PC-3 (cell line): ENCODE results near the gene PSMC5. TPM values are rescaled to one million over a fixed set of nuclear protein-coding genes. Genes with fewer than 3 reads are reported as not detected.

Experiments used
- ATAC-seq: fragments of 200-7000 bp; cut with Tn5 transposase; 2 replicates; pipeline ENCODE4 v1.9.1; 2020; ENCODE audit warnings: mild to moderate bottlenecking, moderate library complexity
- BruUV-seq: library from RNA; stranded (reverse); fragments of 400-500 nt; replicated peaks from 2 replicates; lab custom pipeline; 2021; lab: Mats Ljungman, UMichigan
- CTCF ChIA-PET: fragments of 300-600 bp; sonication (Branson Sonifier 250); formaldehyde crosslinking; loops from one replicate; lab custom pipeline; 2022; ENCODE audit warnings: antibody characterized with exemption; lab: Charles Lee
- POLR2A ChIA-PET: fragments of 300-600 bp; sonication (Branson Sonifier 250); formaldehyde crosslinking; loops from one replicate; lab custom pipeline; 2022; ENCODE audit warnings: antibody characterized with exemption; ENCODE audit not compliant: unreplicated experiment; lab: Charles Lee
- DNase-seq: peaks from one replicate; pipeline ENCODE4 v3.0.0-alpha.2; 2015
- H2AFZ ChIP-seq: fragments of 300-600 bp; sonication (generic); 2 replicates; pipeline ENCODE4 v1.6.0; 2016; ENCODE audit warnings: antibody characterized with exemption, low read length
- H3F3A ChIP-seq: fragments of 300-600 bp; sonication (generic); one replicate; pipeline ENCODE4 v1.6.0; 2017; ENCODE audit warnings: antibody characterized with exemption, low read length, control low read depth, mild to moderate bottlenecking; ENCODE audit not compliant: unreplicated experiment
- H3K27ac ChIP-seq: fragments of 300-600 bp; sonication (generic); 2 replicates; pipeline ENCODE4 v1.5.1; 2016; ENCODE audit warnings: mild to moderate bottlenecking, low read length
- H3K27me3 ChIP-seq: fragments of 300-600 bp; sonication (generic); 2 replicates; pipeline ENCODE4 v1.6.1; 2016; ENCODE audit warnings: low read length, mixed read lengths
- H3K36me3 ChIP-seq: fragments of 300-600 bp; sonication (generic); 2 replicates; pipeline ENCODE4 v1.6.1; 2016; ENCODE audit warnings: low read depth, mixed run types, low read length, mixed read lengths
- H3K4me1 ChIP-seq: fragments of 300-600 bp; sonication (generic); 2 replicates; pipeline ENCODE4 v1.5.1; 2016; ENCODE audit warnings: low read length; ENCODE audit not compliant: insufficient read depth
- H3K4me2 ChIP-seq: fragments of 300-600 bp; sonication (generic); 2 replicates; pipeline ENCODE4 v1.6.0; 2016; ENCODE audit warnings: low read length
- H3K4me3 ChIP-seq: fragments of 300-600 bp; sonication (generic); 2 replicates; pipeline ENCODE4 v1.5.1; 2016; ENCODE audit warnings: mild to moderate bottlenecking, low read length, mixed read lengths
- H3K79me2 ChIP-seq: fragments of 300-600 bp; sonication (generic); 2 replicates; pipeline ENCODE4 v1.6.1; 2017; ENCODE audit warnings: low read length, mixed read lengths
- H3K9ac ChIP-seq: fragments of 300-600 bp; sonication (generic); 2 replicates; pipeline ENCODE4 v1.6.0; 2016; ENCODE audit warnings: mild to moderate bottlenecking, low read length
- H3K9me2 ChIP-seq: fragments of 300-600 bp; sonication (generic); replicated peaks from 2 replicates; pipeline ENCODE4 v1.6.1; 2016; ENCODE audit warnings: mixed run types, low read length, mixed read lengths
- H3K9me3 ChIP-seq: fragments of 300-600 bp; sonication (generic); 2 replicates; pipeline ENCODE4 v1.6.1; 2016; ENCODE audit warnings: low read length, mixed read lengths
- H4K20me1 ChIP-seq: fragments of 300-600 bp; sonication (generic); 2 replicates; pipeline ENCODE4 v1.6.1; 2016; ENCODE audit warnings: low read length, mixed read lengths
- EZH2 ChIP-seq: fragments of 300-600 bp; sonication (generic); IDR thresholded peaks from one replicate; pipeline ENCODE4 v1.6.1; 2017; ENCODE audit warnings: antibody characterized with exemption, mild to moderate bottlenecking, low read length; ENCODE audit not compliant: unreplicated experiment
- EZH2phosphoT487 ChIP-seq: fragments of 300-600 bp; sonication (generic); IDR thresholded peaks from 2 replicates; pipeline ENCODE4 v1.6.1; 2018; ENCODE audit warnings: mild to moderate bottlenecking, antibody characterized with exemption, low read length, borderline replicate concordance
- intact Hi-C: fragments of 100-400 bp; cut with micrococcal nuclease; formaldehyde crosslinking; loops from 2 replicates; pipeline ENCODE4 v1.9.0; 2023
- total RNA-seq: library from RNA; depleted of rRNA; stranded (reverse); fragments of >200 nt; gene quantifications from 2 replicates; pipeline ENCODE4 v1.2.3, GENCODE V29; 2014
- TF ChIP-seq, protein P1 (sequence below): fragments of 300-600 bp; sonication (generic); conservative IDR thresholded peaks from 2 replicates; pipeline ENCODE4 v1.5.1; 2017; ENCODE audit warnings: antibody characterized with exemption, low read depth, mild to moderate bottlenecking, low read length

The PSMC5 gene
- total RNA-seq, 1 experiment from 2014 or later = 163 TPM

DNA sequence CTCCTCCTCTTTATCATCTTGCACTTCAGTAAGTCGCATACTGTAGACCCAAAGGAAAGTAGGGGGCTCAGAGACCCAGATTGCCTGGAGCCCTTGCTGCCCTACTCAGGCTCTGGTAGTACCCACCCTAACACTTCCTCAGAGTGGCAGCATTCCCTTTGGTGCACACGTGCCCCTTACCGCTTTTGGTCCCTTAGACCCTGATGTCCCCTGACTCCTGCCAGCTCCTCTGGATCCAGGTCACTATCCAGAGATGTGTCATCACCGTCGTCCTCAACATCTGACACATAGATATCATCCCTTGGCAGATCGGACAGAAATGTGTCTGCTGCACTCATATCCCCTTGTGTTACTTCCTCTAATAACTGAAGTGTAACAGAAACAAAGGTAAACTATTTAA is 5.4 kb upstream of the PSMC5 start:
- CTCF ChIA-PET = no interaction called here
- no peak overlapping the region for H2AFZ ChIP-seq
- no TSS peak for BruUV-seq
- no peak overlapping the region for H3K27ac ChIP-seq
- no peak for ATAC-seq
- H3K27me3 ChIP-seq = no peaks in the 10 kb centered on the region
- H3K9ac ChIP-seq = no peak overlapping the region
- H3K36me3 ChIP-seq = peaks cover 83% of the 10 kb centered on the region
- H3K79me2 ChIP-seq = peaks cover 39% of the 10 kb centered on the region
- no peaks in the 10 kb centered on the region for H3K9me2 ChIP-seq
- DNase-seq = no peak
- TF ChIP-seq, protein P1, sequence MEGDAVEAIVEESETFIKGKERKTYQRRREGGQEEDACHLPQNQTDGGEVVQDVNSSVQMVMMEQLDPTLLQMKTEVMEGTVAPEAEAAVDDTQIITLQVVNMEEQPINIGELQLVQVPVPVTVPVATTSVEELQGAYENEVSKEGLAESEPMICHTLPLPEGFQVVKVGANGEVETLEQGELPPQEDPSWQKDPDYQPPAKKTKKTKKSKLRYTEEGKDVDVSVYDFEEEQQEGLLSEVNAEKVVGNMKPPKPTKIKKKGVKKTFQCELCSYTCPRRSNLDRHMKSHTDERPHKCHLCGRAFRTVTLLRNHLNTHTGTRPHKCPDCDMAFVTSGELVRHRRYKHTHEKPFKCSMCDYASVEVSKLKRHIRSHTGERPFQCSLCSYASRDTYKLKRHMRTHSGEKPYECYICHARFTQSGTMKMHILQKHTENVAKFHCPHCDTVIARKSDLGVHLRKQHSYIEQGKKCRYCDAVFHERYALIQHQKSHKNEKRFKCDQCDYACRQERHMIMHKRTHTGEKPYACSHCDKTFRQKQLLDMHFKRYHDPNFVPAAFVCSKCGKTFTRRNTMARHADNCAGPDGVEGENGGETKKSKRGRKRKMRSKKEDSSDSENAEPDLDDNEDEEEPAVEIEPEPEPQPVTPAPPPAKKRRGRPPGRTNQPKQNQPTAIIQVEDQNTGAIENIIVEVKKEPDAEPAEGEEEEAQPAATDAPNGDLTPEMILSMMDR = no peak
- TF ChIP-seq EZH2phosphoT487 = no peak
- TF ChIP-seq EZH2 = no peak
- peaks cover 6% of the 10 kb centered on the region for H3F3A ChIP-seq
- 0 out of 2 replicates have a peak, but pooled peaks cover 16% of the 10 kb centered on the region for H4K20me1 ChIP-seq
- intact Hi-C loops = no loop called here
- H3K9me3 ChIP-seq = no peaks in the 10 kb centered on the region
- no peak overlapping the region for H3K4me2 ChIP-seq
- H3K4me1 ChIP-seq = peaks cover 9% of the 10 kb centered on the region
- H3K4me3 ChIP-seq = no peak overlapping the region
- POLR2A ChIA-PET = no interaction called here

DNA sequence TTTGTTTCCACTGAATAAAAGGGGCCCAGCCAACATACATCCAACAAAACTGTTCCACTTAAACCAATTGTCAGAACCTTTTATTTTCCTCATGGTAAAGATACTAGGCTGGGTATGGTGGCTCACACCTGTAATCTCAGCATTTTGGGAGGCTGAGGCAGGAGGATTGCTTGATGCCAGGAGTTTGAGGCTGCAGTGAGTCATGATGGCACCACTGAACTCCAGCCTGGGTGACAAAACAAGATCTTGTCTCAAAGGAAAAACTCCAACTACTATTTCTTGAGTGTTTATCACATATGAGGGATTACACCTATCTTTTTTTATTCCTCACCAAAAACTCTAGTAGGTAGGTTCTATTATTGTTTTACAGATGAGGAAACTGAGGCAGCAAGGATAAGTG is 4.7 kb upstream of the PSMC5 start:
- DNase-seq (no peak), ATAC-seq (no peak)
- Histone ChIP-seq H3K4me3 (no peak overlapping the region), H3K4me2 (no peak overlapping the region), H3K27me3 (no peaks in the 10 kb centered on the region), H3F3A (peaks cover 6% of the 10 kb centered on the region), H3K9me2 (no peaks in the 10 kb centered on the region), H3K9ac (no peak overlapping the region), H2AFZ (no peak overlapping the region), H4K20me1 (0 out of 2 replicates have a peak, but pooled peaks cover 14% of the 10 kb centered on the region), H3K36me3 (peaks cover 76% of the 10 kb centered on the region), H3K79me2 (peaks cover 42% of the 10 kb centered on the region), H3K9me3 (no peaks in the 10 kb centered on the region), H3K27ac (no peak overlapping the region), H3K4me1 (peaks cover 9% of the 10 kb centered on the region)
- ChIA-PET CTCF (no interaction called here), POLR2A (no interaction called here)
- TF ChIP-seq, protein P1 = no peak
- no peak for TF ChIP-seq EZH2
- no peak for TF ChIP-seq EZH2phosphoT487
- intact Hi-C loops = no loop called here
- no TSS peak for BruUV-seq

DNA sequence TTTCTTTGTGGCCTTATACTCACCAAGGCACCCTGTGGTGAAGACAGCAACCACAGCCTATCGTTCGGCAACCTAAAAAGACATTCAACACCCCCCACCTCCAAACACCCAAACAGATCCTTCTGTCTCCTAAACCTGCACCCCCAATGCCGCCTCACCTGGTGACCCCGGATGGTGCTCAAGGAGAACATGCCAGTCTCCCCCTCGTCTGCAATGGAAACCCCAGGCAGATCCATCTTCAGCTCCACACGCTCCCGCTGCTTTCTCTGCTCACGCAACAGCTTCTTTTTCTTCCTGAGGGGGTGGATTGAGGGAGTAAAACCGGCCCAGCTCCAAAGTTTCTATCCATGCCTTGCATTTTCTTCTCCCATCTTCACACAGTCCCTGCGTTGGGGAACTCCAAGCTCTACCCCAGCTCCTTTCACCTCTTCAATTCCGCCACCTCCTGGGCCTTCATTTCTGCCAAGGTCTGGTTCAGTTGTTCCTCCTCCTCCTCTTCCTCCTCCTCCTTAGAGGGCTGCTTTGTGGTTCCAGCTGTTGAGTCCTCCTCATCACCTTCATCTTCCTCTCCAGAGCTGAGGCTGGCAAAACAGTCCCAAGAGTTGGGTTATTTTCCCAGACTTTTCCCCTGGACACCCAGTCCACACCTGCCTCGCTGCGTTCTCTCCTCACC is 3.4 kb upstream of the PSMC5 start:
- H3K79me2 ChIP-seq = peaks cover 54% of the 10 kb centered on the region
- CTCF ChIA-PET = no interaction called here
- intact Hi-C loops = no loop called here

More for the DNA sequence above, 3.4 kb upstream of the PSMC5 start:
- Histone ChIP-seq H3K9me3 (no peaks in the 10 kb centered on the region), H3K9ac (no peak overlapping the region), H3K4me3 (no peak overlapping the region), H4K20me1 (peaks cover 20% of the 10 kb centered on the region), H3K9me2 (no peaks in the 10 kb centered on the region), H3K27ac (no peak overlapping the region), H3K27me3 (no peaks in the 10 kb centered on the region), H3F3A (peaks cover 4% of the 10 kb centered on the region), H2AFZ (no peak overlapping the region), H3K4me2 (no peak overlapping the region), H3K36me3 (peaks cover 73% of the 10 kb centered on the region), H3K4me1 (peaks cover 16% of the 10 kb centered on the region)
- DNase-seq (no peak), ATAC-seq (no peak)
- POLR2A ChIA-PET = no interaction called here
- TF ChIP-seq, protein P1 = no peak
- TF ChIP-seq EZH2 = no peak
- TF ChIP-seq EZH2phosphoT487 = no peak
- no TSS peak for BruUV-seq
